Sigmoid colon (tissue), 7 donors: ENCODE results near the gene RANBP3L. TPM values are rescaled to one million over a fixed set of nuclear protein-coding genes. Genes with fewer than 3 reads are reported as not detected.
"Not testable (repeated sequence)": the region's sequence is repeated elsewhere in the genome, so short reads cannot be mapped to it uniquely, and the experiment has no call there.

Experiments used
- DNase-seq: peaks from one replicate; pipeline ENCODE4 v3.0.0-alpha.2; 2019
- H3K27ac ChIP-seq, 4 donors: fragments of 200-600 bp; sonication (generic); one replicate each; pipeline ENCODE4 v1.5.1; 2016 to 2019; ENCODE audit warnings: mild to moderate bottlenecking in 1 of 4
- H3K27me3 ChIP-seq, 3 donors: fragments of 200-600 bp; sonication (generic); one replicate each; pipeline ENCODE4 v1.5.1; 2019; ENCODE audit warnings: mild to moderate bottlenecking in 1 of 3
- H3K36me3 ChIP-seq, 4 donors: fragments of 200-600 bp; sonication (generic); one replicate each; pipeline ENCODE4 v1.5.1; 2016 to 2019
- H3K4me1 ChIP-seq, 4 donors: fragments of 200-600 bp; sonication (generic); one replicate each; pipeline ENCODE4 v1.5.1; 2017 to 2019
- H3K4me3 ChIP-seq, 4 donors: fragments of 200-600 bp; sonication (generic); one replicate each; pipeline ENCODE4 v1.5.1; 2017 to 2019; ENCODE audit warnings: mild to moderate bottlenecking in 2 of 4, moderate library complexity in 1 of 4
- H3K9me3 ChIP-seq, 4 donors: fragments of 200-600 bp in 3 of 4; sonication (generic) in 3 of 4; one replicate each; pipeline versions ENCODE4 v1.5.1 to v1.6.1; 2013 to 2019
- EP300 ChIP-seq, 4 donors: sonication (generic); formaldehyde crosslinking; IDR thresholded peaks; one replicate each; pipeline ENCODE4 v1.6.1; 2017; ENCODE audit warnings: antibody characterized with exemption in 4 of 4
- POLR2A ChIP-seq, 2 donors: fragments of 450-650 bp; IDR thresholded peaks; one replicate each; pipeline ENCODE4 v1.6.1; 2016; ENCODE audit warnings: antibody characterized with exemption in 2 of 2, mild to moderate bottlenecking in 2 of 2, moderate library complexity in 2 of 2
- POLR2AphosphoS5 ChIP-seq, 4 donors: sonication (generic); formaldehyde crosslinking; IDR thresholded peaks; one replicate each; pipeline ENCODE4 v1.6.1; 2017; ENCODE audit warnings: antibody characterized with exemption in 4 of 4
- WGBS, 2 donors: extraction: QIAGEN DNeasy Blood & Tissue Kit; methylation state at CpG; one replicate each; pipeline ENCODE4 v1.1.7; 2013; 5-methylcytosine and 5-hydroxymethylcytosine counted together
- intact Hi-C: fragments of 100-400 bp; cut with DNase I; formaldehyde crosslinking; loops from one replicate; pipeline ENCODE4 v1.15.1; 2023
- polyA plus RNA-seq, 3 donors: library from polyadenylated mRNA; stranded (reverse); fragments of 200-250 nt; gene quantifications; one replicate each; pipeline ENCODE4 v1.2.3, GENCODE V29; 2013
- total RNA-seq, 4 donors: library from RNA; depleted of rRNA; stranded (reverse); fragments of >200 nt; gene quantifications; one replicate each; pipeline ENCODE4 v1.1.0, GENCODE V29; 2016
- TF ChIP-seq, protein P1 (sequence below), 4 experiments: fragments of 450-650 bp in 3 of 4; fragments of 200-600 bp in 1 of 4; IDR thresholded peaks; one replicate each; pipeline ENCODE4 v1.5.1; 2016 to 2019; ENCODE audit warnings: antibody characterized with exemption in 4 of 4, mild to moderate bottlenecking in 3 of 4, moderate library complexity in 2 of 4
- donor health status: healthy with polysubstance abuse.
- donor health status: Bipolar disorder and iron deficiency.
- donor health status: healthy.

RANBP3L gene
- total and polyA plus RNA-seq, 7 donors, result 0.28 to 16.9 (median 3.5) TPM; not detected in 2

DNA sequence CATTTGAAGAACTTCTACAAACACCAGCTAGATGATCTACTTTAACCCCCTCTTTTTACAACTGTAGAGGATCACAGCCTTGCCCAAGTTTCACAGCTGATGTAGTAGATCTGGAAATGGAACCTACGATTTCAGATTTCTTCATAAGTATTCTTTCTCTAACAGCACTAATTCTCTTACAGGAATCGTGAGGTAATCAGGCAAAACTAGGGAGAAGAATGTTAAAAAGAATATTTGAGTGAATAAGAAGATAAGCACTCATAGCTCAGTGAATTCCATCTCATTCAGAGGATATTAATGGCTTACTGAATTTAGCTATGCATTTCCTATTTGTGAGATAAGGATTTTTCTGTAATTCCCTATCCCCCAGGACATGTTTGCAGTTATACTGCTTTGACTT is 102.1 kb downstream of the RANBP3L start:
- Histone ChIP-seq H3K27ac (no peak overlapping the region), H3K27me3 (no peaks in the 10 kb centered on the region), H3K9me3 (no peaks in the 10 kb centered on the region), H3K4me1 (no peaks in the 10 kb centered on the region), H3K36me3 (peaks cover 0 to 88% (median 15%) of the 10 kb centered on the region in 4 donors), H3K4me3 (no peak overlapping the region)
- intact Hi-C loops, result no loop called here
- TF ChIP-seq EP300 (IDR thresholded peaks at IDR 0.05) (no peak), POLR2A (IDR thresholded peaks at IDR 0.05) (no peak), POLR2AphosphoS5 (IDR thresholded peaks at IDR 0.05) (no peak)
- TF ChIP-seq, protein P1, sequence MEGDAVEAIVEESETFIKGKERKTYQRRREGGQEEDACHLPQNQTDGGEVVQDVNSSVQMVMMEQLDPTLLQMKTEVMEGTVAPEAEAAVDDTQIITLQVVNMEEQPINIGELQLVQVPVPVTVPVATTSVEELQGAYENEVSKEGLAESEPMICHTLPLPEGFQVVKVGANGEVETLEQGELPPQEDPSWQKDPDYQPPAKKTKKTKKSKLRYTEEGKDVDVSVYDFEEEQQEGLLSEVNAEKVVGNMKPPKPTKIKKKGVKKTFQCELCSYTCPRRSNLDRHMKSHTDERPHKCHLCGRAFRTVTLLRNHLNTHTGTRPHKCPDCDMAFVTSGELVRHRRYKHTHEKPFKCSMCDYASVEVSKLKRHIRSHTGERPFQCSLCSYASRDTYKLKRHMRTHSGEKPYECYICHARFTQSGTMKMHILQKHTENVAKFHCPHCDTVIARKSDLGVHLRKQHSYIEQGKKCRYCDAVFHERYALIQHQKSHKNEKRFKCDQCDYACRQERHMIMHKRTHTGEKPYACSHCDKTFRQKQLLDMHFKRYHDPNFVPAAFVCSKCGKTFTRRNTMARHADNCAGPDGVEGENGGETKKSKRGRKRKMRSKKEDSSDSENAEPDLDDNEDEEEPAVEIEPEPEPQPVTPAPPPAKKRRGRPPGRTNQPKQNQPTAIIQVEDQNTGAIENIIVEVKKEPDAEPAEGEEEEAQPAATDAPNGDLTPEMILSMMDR (IDR thresholded peaks at IDR 0.05), result no peak
- WGBS, 2 donors, result 91 to 94% methylated on average over 2 of the region's 2 CpGs
- DNase-seq, result no peak

DNA sequence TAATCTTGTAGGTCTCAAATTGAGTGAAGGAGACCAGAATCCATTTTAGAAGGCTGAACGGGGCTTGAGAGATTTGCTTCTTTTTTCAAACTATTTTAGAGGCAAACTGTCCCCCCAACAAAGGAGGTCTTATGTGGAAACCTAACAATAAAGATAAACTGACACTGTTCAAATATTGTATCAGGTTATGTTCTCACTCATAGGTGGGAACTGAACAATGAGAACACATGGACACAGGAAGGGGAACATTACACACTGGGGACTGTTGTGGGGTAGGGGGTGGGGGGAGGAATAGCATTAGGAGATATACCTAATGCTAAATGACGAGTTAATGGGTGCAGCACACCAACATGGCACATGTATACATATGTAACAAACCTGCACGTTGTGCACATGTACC is 102.9 kb downstream of the RANBP3L start:
- H3K27me3 ChIP-seq, H3K4me3 ChIP-seq, H3K9me3 ChIP-seq, intact Hi-C loops, H3K4me1 ChIP-seq, DNase-seq, H3K27ac ChIP-seq: not testable (repeated sequence)
- 48 to 94% methylated on average over 2 to 3 of the region's 3 CpGs for whole genome bisulfite sequencing, 2 donors
- H3K36me3 ChIP-seq, result peaks cover 0 to 93% (median 15%) of the 10 kb centered on the region in 4 donors

Other genes with a start within 250 kb of the RANBP3L start
- under 1 TPM in 1 of 4 donors, not detected in 3; 0.68 TPM for gene UGT3A2, start 235.0 kb downstream of the RANBP3L start, total RNA-seq
- gene UGT3A2, start 235.0 kb downstream of the RANBP3L start, polyA plus RNA-seq, result under 1 TPM in 1 of 3 donors, not detected in 2; 0.07 TPM
- gene LMBRD2, start 150.0 kb downstream of the RANBP3L start, total RNA-seq, result 10 to 100 TPM in 3 of 4 donors, 1 to 10 TPM in 1; 9.8 to 16.1 (median 13.4) TPM
- 1 to 10 TPM in 2 of 3 donors, under 1 TPM in 1; 0.60 to 3.9 (median 1.2) TPM for gene LMBRD2, start 150.0 kb downstream of the RANBP3L start, polyA plus RNA-seq
- 1 to 10 TPM; 6.9 to 9.6 (median 8.6) TPM for gene SKP2, start 149.8 kb downstream of the RANBP3L start, total RNA-seq
- gene SKP2, start 149.8 kb downstream of the RANBP3L start, polyA plus RNA-seq, result 1 to 10 TPM; 2.4 to 7.0 (median 6.5) TPM
- gene NADK2, start 60.0 kb downstream of the RANBP3L start, total RNA-seq, result 10 to 100 TPM; 39.6 to 57.9 (median 43.1) TPM
- 10 to 100 TPM in 1 of 3 donors, 1 to 10 TPM in 2; 7.8 to 13.4 (median 9.8) TPM for gene NADK2, start 60.0 kb downstream of the RANBP3L start, polyA plus RNA-seq